NCI-H146 treated with DMSO at 0.1 percent for 48 hours (cell line): ENCODE measurements around the gene AGPAT2.

ENCODE experiments used
- DNase-seq: peaks from one replicate; lab custom pipeline; 2025; ENCODE audit not compliant: unreplicated experiment; lab: John Stamatoyannopoulos, UW

AGPAT2 gene

GRCh38 chr9:136673975-136674785 is 13.1 kb downstream of the AGPAT2 start:
- no peak for DNase-seq

GRCh38 chr9:136673088-136673974 is 13.9 kb downstream of the AGPAT2 start:
- no peak for DNase-seq

GRCh38 chr9:136672431-136673087 is 14.7 kb downstream of the AGPAT2 start:
- DNase-seq = no peak

GRCh38 chr9:136671646-136672430 is 15.4 kb downstream of the AGPAT2 start:
- DNase-seq = no peak

GRCh38 chr9:136671254-136671614 is 16.0 kb downstream of the AGPAT2 start:
- DNase-seq = no peak

- no peak for DNase-seq
Measured at GRCh38 chr9:136670576-136671253, 16.5 kb downstream of the AGPAT2 start.

- DNase-seq = no peak
Measured at GRCh38 chr9:136669791-136670464, 17.3 kb downstream of the AGPAT2 start.

GRCh38 chr9:136668983-136669790 is 18.1 kb downstream of the AGPAT2 start:
- DNase-seq = no peak

GRCh38 chr9:136667940-136668760 is 19.1 kb downstream of the AGPAT2 start:
- DNase-seq = no peak

- DNase-seq = no peak
Measured at GRCh38 chr9:136667214-136667939, 19.9 kb downstream of the AGPAT2 start.

- no peak for DNase-seq
Measured at GRCh38 chr9:136666372-136667213, 20.7 kb downstream of the AGPAT2 start.

- no peak for DNase-seq
Measured at GRCh38 chr9:136665704-136666371, 21.4 kb downstream of the AGPAT2 start.

GRCh38 chr9:136665111-136665703 is 22.1 kb downstream of the AGPAT2 start:
- no peak for DNase-seq

GRCh38 chr9:136664000-136664915 is 23.0 kb downstream of the AGPAT2 start:
- DNase-seq = no peak
